T-cell (primary cell): Measurements from ENCODE around the gene HSPB3. TPM values are rescaled to one million over a fixed set of nuclear protein-coding genes. Genes with fewer than 3 reads are reported as not detected.

ENCODE experiments used
- ATAC-seq, 4 experiments: fragments of 200-7000 bp in 3 of 4; fragments of 150-1000 bp in 1 of 4; cut with Tn5 transposase; replicated peaks in 1 of 4; 1 replicate in 3 of 4; 2 replicates in 1 of 4; pipeline ENCODE4 v1.10.0; 2021; ENCODE audit warnings: moderate library complexity in 3 of 4, mild to moderate bottlenecking in 2 of 4, moderate number of reproducible peaks in 1 of 4
- CTCF ChIA-PET, 2 donors: fragments of 300-600 bp; sonication (Branson Sonifier 250); formaldehyde crosslinking; loops; one replicate each; lab custom pipeline; 2022; ENCODE audit warnings: antibody characterized with exemption in 2 of 2; lab: Charles Lee
- POLR2A ChIA-PET, 2 donors: fragments of 300-600 bp; sonication (Branson Sonifier 250); formaldehyde crosslinking; loops; one replicate each; lab custom pipeline; 2022; ENCODE audit warnings: antibody characterized with exemption in 2 of 2; lab: Charles Lee
- DNase-seq, 35 experiments: peaks; one replicate each; pipeline versions ENCODE4 v3.0.0 to v3.0.0-alpha.2; 2013 to 2023
- H3K27ac ChIP-seq: one replicate; pipeline ENCODE4 v1.5.1; 2013; ENCODE audit warnings: low read length
- H3K27me3 ChIP-seq, 2 experiments: replicated peaks in 1 of 2; 1 replicate in 1 of 2; 2 replicates in 1 of 2; pipeline versions ENCODE4 v1.6.1 to v1.7.0; 2013; ENCODE audit warnings: low read length in 1 of 2, mixed read lengths in 1 of 2; ENCODE audit not compliant: control insufficient read depth in 2 of 2, insufficient read depth in 2 of 2; ENCODE audit errors: extremely low read depth in 1 of 2
- H3K36me3 ChIP-seq, 2 donors: 1 replicate in 1 of 2; 2 replicates in 1 of 2; pipeline versions ENCODE4 v1.6.1 to v1.7.0; 2013; ENCODE audit warnings: low read length in 1 of 2; ENCODE audit not compliant: control insufficient read depth in 2 of 2, insufficient read depth in 1 of 2; ENCODE audit errors: extremely low read depth in 1 of 2
- H3K4me1 ChIP-seq, 2 experiments: 1 replicate in 1 of 2; 2 replicates in 1 of 2; pipeline versions ENCODE4 v1.6.1 to v1.7.0; 2013; ENCODE audit warnings: low read length in 2 of 2, mixed read lengths in 1 of 2; ENCODE audit not compliant: insufficient read depth in 2 of 2, control insufficient read depth in 1 of 2; ENCODE audit errors: extremely low read depth in 1 of 2
- H3K4me3 ChIP-seq, 2 donors: 1 replicate in 1 of 2; 2 replicates in 1 of 2; pipeline versions ENCODE4 v1.5.1 to v1.7.0; 2013; ENCODE audit warnings: mild to moderate bottlenecking in 2 of 2, low read length in 1 of 2, moderate library complexity in 1 of 2; ENCODE audit not compliant: control insufficient read depth in 1 of 2; ENCODE audit errors: extremely low read depth in 1 of 2
- H3K9me3 ChIP-seq: 2 replicates; pipeline ENCODE4 v1.7.0; 2013
- H3K27ac Mint-ChIP-seq, 2 donors: one replicate each; pipeline ENCODE4 v1.8.0; 2020 to 2021; ENCODE audit warnings: mild to moderate bottlenecking in 2 of 2, mixed read lengths in 2 of 2
- H3K27me3 Mint-ChIP-seq, 2 donors: one replicate each; pipeline ENCODE4 v1.8.0; 2021 to 2022; ENCODE audit warnings: mixed read lengths in 2 of 2
- H3K36me3 Mint-ChIP-seq: one replicate; pipeline ENCODE4 v1.8.0; 2021; ENCODE audit warnings: mixed read lengths
- H3K4me1 Mint-ChIP-seq, 3 donors: one replicate each; pipeline ENCODE4 v1.8.0; 2020 to 2022; ENCODE audit warnings: mixed read lengths in 3 of 3, mild to moderate bottlenecking in 1 of 3
- H3K4me3 Mint-ChIP-seq, 3 donors: one replicate each; pipeline ENCODE4 v1.8.0; 2020 to 2022; ENCODE audit warnings: mild to moderate bottlenecking in 3 of 3, mixed read lengths in 3 of 3, moderate library complexity in 3 of 3
- H3K9me3 Mint-ChIP-seq, 3 donors: one replicate each; pipeline ENCODE4 v1.8.0; 2020 to 2022; ENCODE audit warnings: mixed read lengths in 3 of 3
- WGBS: methylation state at CpG from one replicate; pipeline ENCODE4 v1.1.5; 2013; ENCODE audit warnings: missing lambda C conversion rate; ENCODE audit not compliant: insufficient coverage; 5-methylcytosine and 5-hydroxymethylcytosine counted together
- total RNA-seq, 35 experiments: library from RNA in 6 of 35; stranded (reverse) in 6 of 35; fragments of 120-200 nt in 1 of 35; gene quantifications; one replicate each; pipeline versions ENCODE4 v1.2.1 to v1.2.4 and lab custom pipeline; 2013 to 2026

HSPB3 gene, protein sequence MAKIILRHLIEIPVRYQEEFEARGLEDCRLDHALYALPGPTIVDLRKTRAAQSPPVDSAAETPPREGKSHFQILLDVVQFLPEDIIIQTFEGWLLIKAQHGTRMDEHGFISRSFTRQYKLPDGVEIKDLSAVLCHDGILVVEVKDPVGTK
- not detected for total RNA-seq
- total RNA-seq (2013) = not detected
- total RNA-seq (lab: John Stamatoyannopoulos, UW) = 0 reads per million in 29 experiments

DNA sequence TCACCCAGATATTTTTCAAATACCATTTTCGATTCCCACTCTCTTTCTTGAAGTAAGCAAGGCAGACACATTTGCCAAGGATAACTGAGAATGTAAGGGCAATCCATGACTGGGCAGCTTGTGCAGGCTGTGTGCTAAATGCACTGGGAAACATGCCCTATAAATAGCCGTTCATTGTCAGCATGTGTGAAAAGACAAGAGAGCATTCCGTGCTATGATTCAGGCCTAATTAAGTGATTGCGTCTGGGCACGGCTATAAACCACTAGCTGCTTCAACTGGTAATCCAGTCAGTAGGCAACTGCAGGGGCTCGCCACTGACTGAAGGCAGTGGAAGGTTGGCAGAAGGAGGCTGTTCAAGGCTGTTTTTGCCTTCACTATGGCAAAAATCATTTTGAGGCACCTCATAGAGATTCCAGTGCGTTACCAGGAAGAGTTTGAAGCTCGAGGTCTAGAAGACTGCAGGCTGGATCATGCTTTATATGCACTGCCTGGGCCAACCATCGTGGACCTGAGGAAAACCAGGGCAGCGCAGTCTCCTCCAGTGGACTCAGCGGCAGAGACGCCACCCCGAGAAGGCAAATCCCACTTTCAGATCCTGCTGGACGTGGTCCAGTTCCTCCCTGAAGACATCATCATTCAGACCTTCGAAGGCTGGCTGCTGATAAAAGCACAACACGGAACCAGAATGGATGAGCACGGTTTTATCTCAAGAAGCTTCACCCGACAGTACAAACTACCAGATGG is at the start of gene HSPB3:
TSS of gene HSPB3 (plus strand) at position 287 of the 745 bp plus-strand sequence. CDS start at position 378, 91 bp downstream.
- Mint-ChIP-seq H3K27ac (no peak within 1 kb of the TSS), H3K36me3 (no peaks in the 10 kb centered on the region), H3K27me3 (peaks cover 13 to 25% of the 10 kb centered on the region in 2 donors), H3K9me3 (peaks cover 0 to 8% (median 1%) of the 10 kb centered on the region in 3 donors), H3K4me1 (no peaks in the 10 kb centered on the region), H3K4me3 (no peak within 1 kb of the TSS)
- 87% methylated on average over 17 of the region's 18 CpGs for WGBS
- H3K27ac ChIP-seq = no peak within 1 kb of the TSS
- CTCF ChIA-PET = interaction anchor here in 1 of 2 donors (0.5 kb wide), 1 partner anchor 283 kb away, joined by 3 read pairs; no protein-coding TSS in a partner anchor
- no peak for DNase-seq
- ATAC-seq = no peak
- H3K36me3 ChIP-seq = no peaks in the 10 kb centered on the region
- no peak within 1 kb of the TSS for H3K4me3 ChIP-seq
- H3K27me3 ChIP-seq = peaks cover 0 to 18% of the 10 kb centered on the region in 2 experiments
- H3K4me1 ChIP-seq = no peaks in the 10 kb centered on the region
- H3K9me3 ChIP-seq = no peaks in the 10 kb centered on the region
- POLR2A ChIA-PET = no interaction called here

DNA sequence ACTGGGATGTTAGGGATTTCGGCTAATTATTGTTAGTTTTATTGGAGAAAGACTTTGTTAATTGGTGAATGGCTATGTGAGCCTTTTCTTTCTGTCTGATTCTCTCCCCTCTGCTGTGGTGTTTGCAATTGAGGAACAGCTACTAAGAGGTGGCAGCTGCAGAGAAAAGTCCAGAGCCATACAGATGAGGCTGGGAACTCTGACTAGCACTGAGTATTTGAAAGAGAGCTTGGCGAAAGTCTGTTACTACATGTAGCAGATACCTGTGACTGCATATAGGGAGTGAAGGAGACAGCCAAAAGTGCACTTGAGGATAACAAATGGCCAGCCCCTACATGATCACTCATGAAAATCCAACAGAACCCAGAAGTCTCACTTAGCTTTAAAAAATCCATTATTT is 44.3 kb upstream of the HSPB3 start:
- Mint-ChIP-seq H3K27me3 (peaks cover 3 to 9% of the 10 kb centered on the region in 2 donors), H3K36me3 (no peaks in the 10 kb centered on the region), H3K27ac (no peak overlapping the region), H3K4me1 (no peaks in the 10 kb centered on the region), H3K4me3 (no peak overlapping the region), H3K9me3 (no peaks in the 10 kb centered on the region)
- H3K27ac ChIP-seq = no peak overlapping the region
- DNase-seq (no peak), ATAC-seq (no peak)
- H3K27me3 ChIP-seq = peaks cover 0 to 7% of the 10 kb centered on the region in 2 experiments
- ChIA-PET POLR2A (interaction anchor here (0.6 to 0.9 kb wide), 2 partner anchors 8 to 167 kb away, joined by 3 read pairs; no protein-coding TSS in a partner anchor), CTCF (interaction anchor here (0.9 to 1.7 kb wide), 5 partner anchors 8 to 195 kb away, joined by 3 to 7 read pairs (median 4); no protein-coding TSS in a partner anchor)
- H3K9me3 ChIP-seq = no peaks in the 10 kb centered on the region
- WGBS = 100% methylated on average over 1 of the region's 2 CpGs
- no peaks in the 10 kb centered on the region for H3K4me1 ChIP-seq
- no peaks in the 10 kb centered on the region for H3K36me3 ChIP-seq
- no peak overlapping the region for H3K4me3 ChIP-seq

DNA sequence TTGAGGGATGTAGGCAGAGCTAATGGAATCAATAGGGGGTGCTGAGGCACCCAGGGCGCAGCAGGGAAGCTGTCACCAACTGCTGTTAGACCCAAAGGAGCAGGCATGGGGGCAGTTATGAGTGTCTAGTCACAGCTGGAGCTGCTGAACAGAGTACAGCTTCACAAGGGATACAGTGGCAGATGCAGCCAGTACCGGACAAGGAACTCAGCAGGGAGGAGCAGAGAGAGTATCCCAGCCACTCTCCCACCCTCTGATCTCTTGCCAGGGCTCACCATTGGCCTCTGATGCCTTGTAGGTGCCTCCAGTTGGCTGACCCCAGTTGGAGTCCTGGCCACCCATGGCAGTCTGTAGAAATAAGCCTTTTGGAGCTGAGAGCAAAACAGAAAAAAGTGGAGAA is 42.6 kb upstream of the HSPB3 start:
- WGBS = 83% methylated on average over 1 of the region's 2 CpGs
- no peak overlapping the region for H3K4me3 ChIP-seq
- no peaks in the 10 kb centered on the region for H3K36me3 Mint-ChIP-seq
- ATAC-seq (no peak), DNase-seq (no peak)
- no peaks in the 10 kb centered on the region for H3K4me1 ChIP-seq
- H3K4me3 Mint-ChIP-seq = no peak overlapping the region
- ChIA-PET CTCF (interaction anchor here in 1 of 2 donors (0.5 kb wide), 1 partner anchor 502 kb away, joined by 3 read pairs; no protein-coding TSS in a partner anchor), POLR2A (no interaction called here)
- no peaks in the 10 kb centered on the region for H3K9me3 ChIP-seq
- H3K27ac ChIP-seq = no peak overlapping the region
- peaks cover 0 to 7% of the 10 kb centered on the region in 2 experiments for H3K27me3 ChIP-seq
- no peaks in the 10 kb centered on the region for H3K36me3 ChIP-seq
- H3K27ac Mint-ChIP-seq = no peak overlapping the region
- peaks cover 3 to 11% of the 10 kb centered on the region in 2 donors for H3K27me3 Mint-ChIP-seq
- no peaks in the 10 kb centered on the region for H3K9me3 Mint-ChIP-seq
- H3K4me1 Mint-ChIP-seq = no peaks in the 10 kb centered on the region

DNA sequence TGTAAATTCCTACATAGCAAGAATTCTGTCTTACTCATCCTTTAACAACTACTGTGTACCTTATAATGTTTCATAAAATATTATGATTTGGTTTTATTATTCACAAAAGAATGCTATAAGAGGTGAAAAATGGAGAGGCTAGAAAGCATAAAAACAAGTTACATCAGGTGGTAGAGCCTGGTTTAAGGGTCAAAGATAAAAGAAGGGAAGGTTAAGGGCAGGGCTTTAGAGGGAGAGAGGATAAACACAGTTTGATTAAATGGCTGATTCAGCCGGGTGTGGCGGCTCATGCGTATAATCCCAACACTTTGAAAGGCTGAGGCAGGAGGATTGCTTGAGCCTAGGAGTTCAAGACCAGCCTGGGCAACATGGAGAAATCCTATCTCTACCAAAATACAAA is 40.4 kb upstream of the HSPB3 start:
- Mint-ChIP-seq H3K4me1 (no peaks in the 10 kb centered on the region), H3K4me3 (no peak overlapping the region), H3K27ac (no peak overlapping the region), H3K27me3 (peaks cover 3 to 16% of the 10 kb centered on the region in 2 donors), H3K9me3 (no peaks in the 10 kb centered on the region), H3K36me3 (no peaks in the 10 kb centered on the region)
- H3K36me3 ChIP-seq = no peaks in the 10 kb centered on the region
- no peak overlapping the region for H3K27ac ChIP-seq
- ChIA-PET CTCF (no interaction called here), POLR2A (no interaction called here)
- peaks cover 0 to 5% of the 10 kb centered on the region in 2 experiments for H3K27me3 ChIP-seq
- H3K4me3 ChIP-seq = no peak overlapping the region
- no peak for ATAC-seq
- DNase-seq = no peak
- WGBS = no CpG with 5 or more reads among the region's 3 CpGs
- H3K4me1 ChIP-seq = no peaks in the 10 kb centered on the region
- no peaks in the 10 kb centered on the region for H3K9me3 ChIP-seq

DNA sequence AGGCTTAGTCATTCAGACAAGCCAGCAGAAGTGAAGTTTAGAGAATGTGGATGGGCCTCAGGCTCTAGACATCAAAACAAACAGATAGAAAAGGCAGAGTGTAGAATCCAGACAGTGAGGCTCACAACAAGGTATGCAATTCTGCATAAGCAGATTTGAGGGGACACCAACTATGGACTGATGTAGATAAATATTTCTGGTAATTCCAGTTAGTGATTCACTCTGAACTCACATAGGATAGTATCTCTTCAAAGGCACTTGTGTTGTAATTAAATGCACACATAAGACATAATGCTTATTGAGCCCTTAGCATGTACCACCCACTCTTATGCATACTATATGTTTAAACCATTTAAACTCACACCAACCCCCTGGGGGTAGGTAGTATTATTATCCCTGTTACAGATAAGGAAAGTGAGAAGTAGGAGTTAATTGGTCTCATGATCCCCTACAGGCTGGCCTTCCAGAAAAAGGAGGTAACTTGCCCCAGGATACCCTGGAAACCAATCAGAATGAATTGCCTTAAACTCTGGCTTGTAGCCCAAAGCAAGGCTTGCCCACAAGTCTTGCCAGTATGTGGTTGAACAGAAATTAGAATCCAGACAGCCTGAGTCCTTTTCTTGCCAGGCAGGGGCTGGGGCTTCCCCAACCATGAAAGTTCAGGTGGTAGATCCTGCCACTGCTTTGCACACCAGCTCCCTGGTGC is 39.5 kb upstream of the HSPB3 start:
- H3K9me3 Mint-ChIP-seq = no peaks in the 10 kb centered on the region
- no peak overlapping the region for H3K4me3 ChIP-seq
- no peaks in the 10 kb centered on the region for H3K36me3 Mint-ChIP-seq
- H3K27ac Mint-ChIP-seq = no peak overlapping the region
- H3K27me3 ChIP-seq = peaks cover 0 to 5% of the 10 kb centered on the region in 2 experiments
- H3K4me3 Mint-ChIP-seq = no peak overlapping the region
- no peaks in the 10 kb centered on the region for H3K9me3 ChIP-seq
- no peaks in the 10 kb centered on the region for H3K4me1 ChIP-seq
- DNase-seq (no peak), ATAC-seq (no peak)
- CTCF ChIA-PET = no interaction called here
- POLR2A ChIA-PET = no interaction called here
- H3K4me1 Mint-ChIP-seq = no peaks in the 10 kb centered on the region
- H3K27me3 Mint-ChIP-seq = peaks cover 3 to 16% of the 10 kb centered on the region in 2 donors
- H3K27ac ChIP-seq = no peak overlapping the region
- no peaks in the 10 kb centered on the region for H3K36me3 ChIP-seq
